GM18858 (cell line): Measurements from ENCODE around the gene TRAF2.

Experiments
- ATAC-seq: cut with Tn5 transposase; IDR thresholded peaks from one replicate; pipeline ENCODE4 v1.9.1; 2021; ENCODE audit not compliant: unreplicated experiment

The TRAF2 gene

GRCh38 chr9:136936645-136937170 lies 50.4 kb downstream of the TRAF2 start:
- no peak for ATAC-seq

GRCh38 chr9:136937186-136938001 lies 51.1 kb downstream of the TRAF2 start:
- ATAC-seq = no peak

- no peak for ATAC-seq
Measured at GRCh38 chr9:136939431-136939995, 53.2 kb downstream of the TRAF2 start.

- ATAC-seq = no peak
Measured at GRCh38 chr9:136939996-136940525, 53.7 kb downstream of the TRAF2 start.

- ATAC-seq = no peak
Measured at GRCh38 chr9:136940526-136941230, 54.4 kb downstream of the TRAF2 start.

DNA sequence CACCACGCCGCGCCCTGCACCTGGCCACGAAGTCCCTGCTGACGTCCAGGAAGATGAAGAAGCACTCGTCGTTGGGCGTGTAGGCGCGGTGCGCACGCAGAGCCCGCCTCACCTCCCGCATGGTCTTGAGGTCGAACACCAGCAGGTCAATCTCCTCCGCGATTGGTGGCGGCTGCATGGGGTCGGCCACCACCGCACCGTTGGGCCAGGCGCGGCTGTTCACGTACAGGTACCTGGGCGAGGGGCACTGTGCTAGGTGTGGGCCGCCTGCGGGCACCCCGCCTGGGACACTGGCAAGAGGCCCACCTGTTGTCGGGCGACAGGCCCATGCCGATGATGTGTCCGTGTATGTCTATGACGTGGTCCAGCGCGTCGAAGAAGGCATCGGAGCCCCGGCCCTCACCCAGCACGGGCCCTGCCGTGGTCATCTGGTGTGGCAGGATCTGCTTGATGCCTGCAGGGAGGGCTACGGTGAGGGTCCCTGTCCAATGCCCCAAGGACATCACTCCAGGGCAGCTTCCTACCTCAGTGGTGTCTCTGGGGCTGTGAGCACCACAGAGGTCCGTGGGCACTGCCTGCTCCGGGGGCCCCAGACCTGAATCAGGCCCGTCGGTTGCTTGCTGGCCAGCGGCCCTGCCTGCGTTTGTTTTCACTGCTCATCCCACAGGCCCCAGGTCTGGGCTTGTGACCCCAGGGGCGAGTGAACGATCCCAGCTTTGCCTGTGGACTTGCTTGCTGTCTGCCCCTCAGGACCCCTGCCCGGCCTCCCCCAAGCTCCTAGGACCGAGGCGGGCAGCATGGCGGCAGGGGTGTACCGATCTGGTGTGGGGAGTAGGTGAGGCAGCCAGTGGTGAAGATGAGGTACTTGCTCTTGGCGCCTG lies 55.2 kb downstream of the TRAF2 start:
- no peak for ATAC-seq

DNA sequence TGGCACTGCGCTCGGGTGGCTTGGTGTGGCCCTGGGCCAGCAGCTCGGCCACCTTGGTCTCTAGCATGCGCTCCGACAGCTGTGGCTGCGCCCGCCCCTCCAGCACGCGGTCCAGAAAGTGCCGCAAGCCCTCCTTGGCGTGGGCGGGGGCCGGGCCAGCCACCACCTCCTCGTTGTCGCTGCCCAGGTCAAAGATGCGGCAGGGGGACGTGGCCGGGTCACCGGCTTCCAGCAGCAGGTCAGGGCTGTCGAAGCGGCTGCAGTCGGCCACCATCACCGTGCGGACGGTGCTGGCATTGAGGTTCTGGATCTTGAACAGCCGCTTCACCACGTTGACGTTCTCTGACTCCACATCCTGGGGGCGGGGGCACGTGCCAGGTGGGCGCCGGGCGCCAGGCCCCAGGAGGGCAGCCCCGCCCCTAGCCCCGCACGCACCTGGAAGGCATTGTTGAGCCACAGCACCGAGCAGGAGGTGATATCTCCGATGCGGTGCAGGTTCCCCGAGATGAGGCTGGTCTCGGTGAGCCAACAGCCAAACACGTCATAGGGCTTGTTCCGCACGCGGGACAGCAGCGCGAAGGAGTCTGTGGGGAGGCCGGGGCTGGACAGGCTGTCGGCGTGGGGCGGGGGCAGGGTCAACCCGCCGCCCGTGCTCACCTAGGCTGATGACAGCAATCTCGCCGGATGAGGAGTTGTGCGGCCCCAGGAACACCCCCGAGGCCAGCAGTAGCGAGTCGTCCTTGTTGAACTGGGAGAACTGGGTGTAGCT lies 56.0 kb downstream of the TRAF2 start:
- ATAC-seq = no peak

- ATAC-seq = no peak
Measured at GRCh38 chr9:136942881-136943230, 56.5 kb downstream of the TRAF2 start.

- ATAC-seq = no peak
Measured at GRCh38 chr9:136943291-136944211, 57.2 kb downstream of the TRAF2 start.

GRCh38 chr9:136944212-136944518 lies 57.8 kb downstream of the TRAF2 start:
- ATAC-seq = peak; percentile 28

GRCh38 chr9:136944519-136945332 lies 58.4 kb downstream of the TRAF2 start, which contains the start of the genes C8G and FBXW5:
C8G (plus strand) TSS chr9:136945243; CDS start chr9:136945321, 78 bp downstream.
FBXW5 (minus strand) TSS chr9:136944738; CDS start chr9:136944083, 655 bp downstream.
- ATAC-seq = peak; percentile 72

GRCh38 chr9:136945333-136946227 lies 59.3 kb downstream of the TRAF2 start:
- no peak for ATAC-seq

DNA sequence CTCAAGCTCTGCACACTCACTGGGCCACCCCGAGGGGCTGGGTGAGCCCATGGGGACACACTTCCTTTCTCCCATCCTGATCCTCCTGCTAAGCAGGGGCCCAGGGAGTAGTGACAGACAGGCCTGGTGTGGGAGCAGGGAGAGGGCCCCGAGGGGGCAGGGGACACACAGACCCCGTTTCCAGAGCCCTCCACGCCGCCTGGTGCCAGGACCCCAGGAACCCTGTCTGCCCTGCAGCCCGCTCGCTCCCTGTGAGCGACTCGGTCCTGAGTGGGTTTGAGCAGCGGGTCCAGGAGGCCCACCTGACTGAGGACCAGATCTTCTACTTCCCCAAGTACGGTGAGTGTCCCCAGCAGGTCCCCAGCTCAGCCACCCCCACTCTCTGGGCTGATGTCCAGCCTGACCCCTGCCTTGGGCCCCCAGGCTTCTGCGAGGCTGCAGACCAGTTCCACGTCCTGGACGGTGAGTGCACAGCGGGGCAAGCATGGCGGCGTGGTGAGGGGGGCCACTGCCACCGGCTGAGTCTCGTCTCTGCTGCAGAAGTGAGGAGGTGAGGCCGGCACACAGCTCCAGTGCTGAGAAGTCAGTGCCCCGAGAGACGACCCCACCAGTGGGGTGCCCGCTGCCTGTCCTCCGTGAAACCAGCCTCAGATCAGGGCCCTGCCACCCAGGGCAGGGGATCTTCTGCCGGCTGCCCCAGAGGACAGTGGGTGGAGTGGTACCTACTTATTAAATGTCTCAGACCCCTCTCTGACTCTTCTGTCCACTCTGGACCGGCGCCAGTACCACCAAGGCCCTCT lies 60.1 kb downstream of the TRAF2 start:
- no peak for ATAC-seq

DNA sequence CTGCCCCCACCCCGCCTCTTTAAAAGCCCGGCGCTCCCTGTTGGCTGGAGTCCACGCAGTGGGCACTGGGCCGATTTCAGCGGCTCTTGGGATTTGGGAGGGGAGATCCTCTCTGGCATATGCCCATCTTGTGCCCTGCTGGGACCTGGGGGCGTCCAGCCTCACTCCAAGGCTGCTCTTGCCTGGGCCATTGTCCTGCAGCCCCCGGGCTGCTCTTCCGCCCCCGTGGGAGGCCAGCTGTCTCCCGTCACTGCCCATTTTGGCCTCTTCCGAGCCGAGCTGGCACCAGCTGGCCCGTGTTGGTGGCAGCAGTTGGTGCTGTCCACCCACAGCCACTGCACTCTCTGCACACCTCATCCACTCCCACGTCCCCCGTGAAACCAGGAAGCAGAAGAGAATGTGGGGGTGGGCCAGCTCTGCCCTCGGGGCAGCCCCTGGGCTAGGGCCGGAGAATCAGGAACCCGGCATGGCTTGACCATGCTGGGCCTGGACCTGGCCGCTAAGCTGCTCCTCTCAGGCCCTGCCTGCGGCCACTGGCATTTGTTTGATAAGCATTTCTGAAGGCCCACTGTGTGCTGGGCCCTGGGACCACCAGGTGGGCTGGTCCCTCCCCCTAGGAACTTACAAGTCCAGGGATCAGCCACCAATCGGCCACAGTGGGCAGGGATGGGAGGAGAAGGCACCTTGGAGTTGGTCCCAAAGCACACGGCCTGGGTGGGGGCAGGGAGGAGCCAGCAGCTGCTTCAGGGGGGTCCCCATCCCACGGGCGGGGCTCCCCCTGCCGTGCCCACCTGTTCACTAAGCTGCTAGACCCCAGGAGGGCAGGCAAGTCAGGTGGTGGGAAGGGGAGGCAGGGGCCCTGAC lies 60.9 kb downstream of the TRAF2 start:
- ATAC-seq = no peak

GRCh38 chr9:136947955-136948510 lies 61.7 kb downstream of the TRAF2 start:
- ATAC-seq = no peak
